NCI-H2196 (cell line): ENCODE data around the gene DPH5.
"Not testable (repeated sequence)": the region's sequence is repeated elsewhere in the genome, so short reads cannot be mapped to it uniquely, and the experiment has no call there.

Experiments used
- DNase-seq: peaks from one replicate; lab custom pipeline; 2025; ENCODE audit not compliant: unreplicated experiment; lab: John Stamatoyannopoulos, UW

Gene DPH5, protein sequence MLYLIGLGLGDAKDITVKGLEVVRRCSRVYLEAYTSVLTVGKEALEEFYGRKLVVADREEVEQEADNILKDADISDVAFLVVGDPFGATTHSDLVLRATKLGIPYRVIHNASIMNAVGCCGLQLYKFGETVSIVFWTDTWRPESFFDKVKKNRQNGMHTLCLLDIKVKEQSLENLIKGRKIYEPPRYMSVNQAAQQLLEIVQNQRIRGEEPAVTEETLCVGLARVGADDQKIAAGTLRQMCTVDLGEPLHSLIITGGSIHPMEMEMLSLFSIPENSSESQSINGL

GRCh38 chr1:101025657-101026429, at the start of gene DPH5:
TSS of gene DPH5 (minus strand) at chr1:101025784. CDS start at chr1:101025443, 341 bp downstream.
- peak; percentile 89 for DNase-seq

DNA sequence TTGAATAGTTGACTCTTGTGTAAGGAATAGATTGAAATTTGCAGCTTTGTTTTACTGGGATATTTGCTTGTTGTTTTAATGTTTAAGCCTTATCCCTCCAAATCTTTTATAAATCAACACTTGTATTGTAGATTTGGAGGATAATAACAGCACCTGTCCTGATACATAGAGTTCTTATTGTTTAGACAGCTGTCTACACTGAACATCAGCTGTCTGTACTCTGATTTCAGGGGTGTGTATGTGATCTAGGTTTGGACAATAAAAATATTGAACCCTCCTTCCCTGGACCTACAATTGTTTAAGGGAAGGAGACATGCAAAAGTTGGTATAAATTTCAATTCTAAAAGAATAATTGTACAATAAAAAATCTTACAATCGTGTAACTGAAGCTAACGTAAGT, 48.3 kb upstream of the DPH5 start:
- no peak for DNase-seq

DNA sequence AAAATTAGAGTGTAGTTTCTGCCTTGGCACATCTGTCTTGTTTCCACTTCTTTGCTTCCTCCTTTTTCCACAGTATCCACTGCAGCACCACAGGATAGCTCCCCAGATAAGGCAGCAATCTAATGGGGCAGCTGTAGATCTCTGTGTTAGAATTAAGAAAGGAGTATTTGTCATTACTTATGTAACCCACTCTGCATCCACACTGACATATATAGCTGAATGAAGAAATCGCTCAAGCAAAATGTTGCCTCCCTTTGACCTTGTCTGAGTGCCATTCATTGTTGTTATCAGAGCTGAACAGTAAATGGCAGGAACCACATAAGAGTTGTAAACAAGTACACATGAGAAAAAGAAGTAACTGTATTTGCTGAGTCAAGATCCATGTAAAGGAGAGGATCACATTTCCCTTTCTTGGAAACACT, 45.9 kb upstream of the DPH5 start:
- DNase-seq, result no peak

GRCh38 chr1:101069158-101069557, 43.6 kb upstream of the DPH5 start:
- no peak for DNase-seq

DNA sequence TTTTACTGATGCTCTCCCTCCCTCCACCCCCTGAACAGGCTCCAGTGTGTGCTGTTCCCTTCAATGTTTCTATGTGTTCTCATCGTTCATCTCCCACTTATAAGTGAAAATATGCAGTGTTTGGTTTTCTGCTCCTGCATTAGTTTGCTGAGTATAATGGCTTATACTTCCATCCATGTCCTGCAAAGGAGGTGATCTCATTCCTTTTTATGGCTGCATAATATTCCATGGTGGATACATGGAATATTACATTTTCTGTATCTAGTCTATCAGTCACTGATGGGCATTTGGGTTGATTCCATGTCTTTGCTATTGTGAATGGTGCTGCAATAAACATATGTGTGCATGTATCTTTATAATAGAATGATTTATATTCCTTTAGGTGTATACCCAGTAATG, 41.4 kb upstream of the DPH5 start:
- not testable (repeated sequence) for DNase-seq

- no peak for DNase-seq
Measured at GRCh38 chr1:101066260-101066936, 40.8 kb upstream of the DPH5 start.

GRCh38 chr1:101065575-101065974, 40.0 kb upstream of the DPH5 start:
- no peak for DNase-seq

DNA sequence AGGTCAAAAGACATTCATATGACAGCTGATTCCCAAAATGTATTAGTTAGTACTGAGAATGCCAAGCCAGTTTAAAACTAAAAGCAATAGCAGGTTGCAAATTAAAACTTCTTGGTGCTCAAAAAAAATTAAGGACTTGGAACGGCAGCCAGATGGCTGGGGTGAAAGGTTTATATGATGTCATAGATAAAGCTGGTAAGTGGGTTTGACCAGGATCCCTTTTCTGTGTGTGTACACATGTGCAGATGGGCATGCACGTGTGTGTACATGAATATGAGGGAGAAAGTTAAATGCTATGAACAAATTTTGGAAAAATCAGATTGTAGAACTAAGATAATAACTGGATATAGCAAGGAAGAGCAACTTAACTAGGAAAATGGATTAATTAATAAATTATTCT, 39.1 kb upstream of the DPH5 start:
- DNase-seq, result no peak

DNA sequence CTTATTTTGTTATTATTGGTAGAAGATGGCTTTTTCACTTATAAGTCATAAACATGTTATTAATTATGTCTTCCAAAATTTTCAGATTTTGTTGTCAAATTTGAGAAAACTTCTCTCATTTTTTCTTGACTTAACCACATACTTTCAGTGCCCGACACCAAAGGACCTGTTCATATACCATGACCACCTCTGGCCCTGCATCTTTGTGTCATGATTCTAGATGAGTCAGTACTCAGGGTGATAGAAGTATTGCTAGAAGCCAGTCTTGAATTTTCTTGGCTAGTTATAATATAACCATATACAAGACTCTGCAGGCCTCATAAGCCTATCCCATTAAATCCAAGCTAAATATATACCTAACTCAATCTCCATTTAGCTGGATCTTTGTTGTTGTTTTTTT, 35.4 kb upstream of the DPH5 start:
- no peak for DNase-seq

DNA sequence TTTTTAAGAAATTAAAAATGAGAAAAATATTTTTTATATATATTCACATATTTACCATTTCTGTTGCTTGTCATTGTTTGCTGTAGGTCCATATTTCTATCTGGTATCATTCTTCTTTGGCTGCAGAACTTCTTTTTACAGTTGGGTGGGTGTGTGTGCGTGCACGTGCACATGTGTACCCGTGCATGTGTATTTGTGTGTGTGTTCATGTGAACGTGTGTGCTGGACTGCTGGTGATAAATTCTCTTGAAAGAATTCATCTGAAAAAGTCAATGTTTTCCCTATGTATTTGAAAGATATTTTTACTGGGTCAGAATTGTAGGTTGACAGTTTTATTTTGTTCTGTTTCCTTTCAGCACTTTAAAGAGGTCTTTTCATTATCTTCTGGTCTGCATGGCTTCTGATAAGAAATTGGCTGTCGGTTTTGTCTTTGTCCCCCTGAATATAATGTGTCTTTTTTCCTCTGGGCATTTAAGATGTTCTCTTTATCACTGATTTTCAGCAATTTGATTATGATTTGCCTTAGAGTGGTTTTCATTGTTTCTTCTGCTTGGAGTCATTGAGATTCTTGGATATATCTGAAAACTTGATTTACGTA, 34.5 kb upstream of the DPH5 start:
- no peak for DNase-seq

GRCh38 chr1:101055623-101056022, 30.0 kb upstream of the DPH5 start:
- DNase-seq, result no peak

- no peak for DNase-seq
Measured at GRCh38 chr1:101051688-101052638, 26.4 kb upstream of the DPH5 start.

- DNase-seq, result no peak
Measured at GRCh38 chr1:101050869-101051268, 25.3 kb upstream of the DPH5 start.

- no peak for DNase-seq
Measured at GRCh38 chr1:101044749-101045148, 19.2 kb upstream of the DPH5 start.

- no peak for DNase-seq
Measured at GRCh38 chr1:101044259-101044658, 18.7 kb upstream of the DPH5 start.

GRCh38 chr1:101043776-101044175, 18.2 kb upstream of the DPH5 start:
- DNase-seq, result no peak

- DNase-seq, result no peak
Measured at GRCh38 chr1:101041300-101041699, 15.7 kb upstream of the DPH5 start.

DNA sequence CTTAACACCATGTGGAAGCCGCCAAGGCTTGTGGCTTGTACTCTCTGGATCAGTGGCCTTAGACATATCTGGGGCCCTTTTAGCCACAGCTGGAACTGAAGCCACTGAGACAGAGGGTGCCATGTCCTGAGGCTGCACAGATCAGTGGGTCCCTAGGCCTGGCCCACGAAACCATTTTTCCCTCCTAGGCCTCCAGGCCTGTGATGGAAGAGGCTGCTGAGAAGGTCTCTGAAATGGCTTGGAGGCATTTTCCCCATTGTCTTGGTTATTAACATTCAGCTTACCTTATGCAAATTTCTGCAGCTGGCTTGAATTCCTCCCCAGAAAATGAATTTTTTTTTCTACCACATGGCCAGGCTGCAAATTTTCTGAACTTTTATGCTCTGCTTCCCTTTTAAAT, 15.1 kb upstream of the DPH5 start:
- no peak for DNase-seq

DNA sequence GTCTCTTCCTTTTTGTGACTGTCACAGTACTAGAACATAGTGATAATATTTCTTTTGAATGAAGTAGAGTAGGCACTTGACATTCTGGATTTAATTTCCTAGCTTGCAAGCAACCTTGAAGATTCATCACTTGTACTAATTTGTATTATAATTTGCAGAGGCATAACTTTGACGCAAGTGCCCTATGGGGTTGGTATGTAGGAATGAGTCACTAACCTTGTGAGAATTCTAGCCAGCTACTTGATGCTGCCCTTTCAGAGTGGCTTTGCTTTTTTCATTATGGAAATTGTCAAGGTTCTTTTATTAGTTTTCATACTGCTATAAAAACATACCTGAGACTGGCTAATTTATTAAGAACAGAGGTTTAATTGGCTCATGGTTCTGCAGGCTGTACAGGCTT, 13.7 kb upstream of the DPH5 start:
- DNase-seq, result no peak

GRCh38 chr1:101037316-101037715, 11.7 kb upstream of the DPH5 start:
- no peak for DNase-seq

- DNase-seq, result no peak
Measured at GRCh38 chr1:101033017-101033416, 7.4 kb upstream of the DPH5 start.
